GM18870 (cell line): Measurements from ENCODE around the gene UQCRQ.
"Not testable (repeated sequence)": the region's sequence is repeated elsewhere in the genome, so short reads cannot be mapped to it uniquely, and the experiment has no call there.

Experiments
- ATAC-seq: cut with Tn5 transposase; IDR thresholded peaks from one replicate; pipeline ENCODE4 v1.9.1; 2021; ENCODE audit warnings: moderate library complexity; ENCODE audit not compliant: unreplicated experiment

UQCRQ gene

DNA sequence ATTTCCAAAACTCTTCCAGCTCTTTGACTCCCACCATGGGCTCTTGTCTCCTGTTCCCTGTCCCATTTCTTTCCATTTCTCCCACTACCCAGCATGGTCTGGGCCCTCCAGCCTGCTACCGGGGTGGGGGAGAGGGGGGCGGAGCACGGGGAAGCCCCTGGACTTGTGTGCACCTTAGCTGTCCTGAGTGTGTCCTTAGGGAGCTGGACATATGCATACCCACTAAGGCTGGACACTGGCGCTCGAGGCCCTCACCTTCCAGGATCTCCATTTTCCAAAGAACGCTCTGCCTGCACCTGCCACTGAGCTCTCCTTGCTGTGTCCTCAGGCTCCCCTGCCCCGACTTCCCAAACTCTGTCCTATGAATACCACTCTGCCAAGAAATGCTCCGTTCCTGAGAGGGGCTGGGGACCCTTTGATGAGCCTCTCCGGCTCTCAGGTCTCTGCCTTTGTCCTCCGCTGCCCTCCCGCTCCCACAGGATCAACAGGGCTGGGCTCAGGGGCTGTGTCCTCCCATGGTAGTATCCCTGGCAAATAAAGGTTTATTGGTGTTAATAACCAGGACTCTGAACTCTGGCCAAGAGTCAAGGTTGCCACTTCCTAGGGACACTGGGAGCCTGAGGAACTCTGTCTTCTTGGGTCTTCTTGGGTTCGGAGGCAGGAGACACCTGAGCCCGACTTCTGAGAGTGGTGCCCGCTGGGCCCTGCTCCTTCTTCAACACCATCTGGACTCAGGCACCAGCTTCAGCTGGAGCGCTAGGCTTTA, 35.2 kb upstream of the UQCRQ start:
- ATAC-seq, result no peak

DNA sequence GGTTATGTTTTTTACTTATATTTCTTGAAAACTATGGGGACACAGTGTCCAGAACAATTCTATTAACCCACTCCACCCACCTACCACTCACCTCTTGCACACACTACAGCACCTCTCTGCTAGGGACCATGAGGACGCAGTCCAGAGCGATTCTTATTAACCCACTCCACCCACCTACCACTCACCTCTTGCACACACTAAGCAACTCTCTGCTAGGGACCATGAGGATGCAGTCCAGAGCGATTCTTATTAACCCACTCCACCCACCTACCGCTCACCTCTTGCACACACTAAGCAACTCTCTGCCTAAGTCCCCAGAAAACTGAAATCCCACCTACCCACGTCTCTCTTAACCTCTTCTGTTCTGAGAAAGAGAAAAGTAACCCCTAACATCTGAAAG, 33.8 kb upstream of the UQCRQ start:
- ATAC-seq, result no peak

DNA sequence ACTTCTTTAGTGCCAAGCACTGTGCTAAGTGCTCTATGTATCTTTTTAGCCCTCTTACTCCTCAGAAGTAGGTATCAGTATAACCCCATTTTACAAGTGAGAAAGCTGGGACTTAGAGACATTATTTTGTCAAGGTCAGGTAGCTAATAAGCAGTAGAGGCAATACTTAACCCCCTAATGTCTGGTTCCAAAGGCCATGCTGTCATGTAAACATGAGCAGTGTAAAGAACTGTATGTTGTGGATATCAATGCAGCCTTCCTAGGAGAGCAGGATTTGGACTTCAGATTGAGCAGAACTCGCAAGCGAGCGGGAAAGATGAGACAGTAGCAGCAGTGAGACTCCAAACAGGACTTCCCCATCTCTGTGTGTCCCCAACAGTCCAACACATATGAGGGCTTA, 32.4 kb upstream of the UQCRQ start:
- no peak for ATAC-seq

DNA sequence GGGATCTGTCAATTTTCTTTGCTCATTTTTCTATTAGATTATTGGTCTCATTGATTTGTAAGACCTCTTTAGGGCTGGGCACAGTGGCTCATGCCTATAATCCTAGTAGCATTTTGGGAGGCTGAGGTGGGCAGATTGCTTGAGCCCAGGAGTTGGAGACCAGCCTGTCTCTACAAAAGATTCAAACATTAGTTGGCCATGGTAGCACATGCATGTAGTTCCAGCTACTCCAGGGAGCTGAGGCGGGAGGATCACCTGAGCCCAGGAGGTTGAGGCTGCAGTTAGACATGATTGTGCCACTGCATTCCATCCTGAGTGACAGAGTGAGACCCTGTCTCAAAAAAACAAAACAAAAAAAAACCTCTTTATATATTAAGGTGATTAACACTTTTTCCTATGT, 29.6 kb upstream of the UQCRQ start:
- no peak for ATAC-seq

DNA sequence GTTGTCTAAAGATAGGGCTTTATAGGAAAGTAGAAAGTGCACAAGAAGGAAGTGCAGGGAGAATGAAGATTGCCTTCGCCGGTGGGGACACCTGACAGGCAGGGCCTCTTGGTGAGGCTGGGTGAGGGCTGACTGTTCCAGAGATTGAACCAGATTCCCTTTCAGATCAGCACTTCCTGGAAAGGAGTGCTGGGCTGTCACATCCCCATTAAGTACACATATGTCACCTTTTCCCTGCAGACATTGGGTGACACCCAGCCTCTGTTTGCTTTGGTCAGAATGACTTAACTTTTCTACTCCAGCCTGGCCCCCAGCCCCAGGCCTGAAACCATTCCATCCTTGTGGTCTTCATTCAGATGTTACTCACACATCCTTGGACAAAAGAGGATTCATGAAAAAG, 28.6 kb upstream of the UQCRQ start:
- no peak for ATAC-seq

DNA sequence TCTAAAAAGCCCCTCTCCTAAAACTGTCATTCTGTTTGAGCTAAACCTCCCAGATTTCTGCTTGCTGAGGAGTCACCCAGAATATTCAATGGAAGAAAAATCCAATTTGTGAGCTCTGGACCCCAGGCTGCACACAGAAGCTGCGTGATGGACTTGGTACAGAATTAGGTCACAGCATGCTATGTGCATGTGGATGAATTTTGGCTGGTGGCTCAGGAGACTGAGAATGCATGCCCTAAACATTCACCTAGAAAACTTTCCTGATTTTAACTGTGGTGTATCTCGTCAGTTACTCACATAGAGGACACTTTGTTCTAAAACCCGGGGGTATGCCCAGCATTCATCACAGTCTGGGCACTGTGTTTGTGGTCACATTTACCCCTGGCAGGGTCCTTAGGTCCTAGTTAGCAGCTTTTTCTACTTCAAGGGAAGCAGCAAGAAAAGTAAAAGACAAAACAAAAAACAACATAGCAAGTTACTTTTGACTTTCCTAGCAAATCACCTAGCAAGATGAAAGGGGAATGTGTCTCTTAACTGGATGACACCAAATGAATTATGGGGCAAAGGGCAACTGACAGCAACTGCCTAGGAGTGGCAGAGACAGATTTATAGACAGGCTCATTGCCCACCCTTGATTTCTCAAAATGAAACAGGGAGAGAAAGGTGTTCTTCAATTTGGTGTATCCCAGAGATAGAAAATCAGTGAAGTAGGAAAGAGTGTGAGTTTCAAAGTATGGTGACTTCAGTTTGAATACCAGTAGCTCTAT, 27.7 kb upstream of the UQCRQ start:
- ATAC-seq, result no peak

- ATAC-seq, result no peak
Observed at GRCh38 chr5:132839426-132840301, 26.8 kb upstream of the UQCRQ start.

DNA sequence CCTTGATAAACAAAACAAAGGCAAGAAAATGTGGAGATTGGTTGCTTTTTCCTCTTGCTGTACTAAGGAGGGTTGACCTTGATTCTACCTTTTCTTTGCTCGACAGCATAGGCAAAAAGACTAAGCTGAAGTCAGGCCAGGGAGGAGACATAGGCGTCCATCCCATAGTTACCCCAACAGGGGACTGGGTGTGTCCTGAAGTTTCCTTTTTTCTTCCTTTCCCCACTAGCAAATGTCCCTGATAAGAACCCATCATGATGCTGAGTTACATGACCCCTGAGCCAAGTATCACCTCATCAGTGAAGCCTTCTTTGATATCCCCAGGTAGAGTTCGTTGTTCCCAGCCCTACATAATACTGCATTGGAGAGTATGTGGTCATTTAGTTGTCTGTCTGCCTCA, 26.1 kb upstream of the UQCRQ start:
- no peak for ATAC-seq

DNA sequence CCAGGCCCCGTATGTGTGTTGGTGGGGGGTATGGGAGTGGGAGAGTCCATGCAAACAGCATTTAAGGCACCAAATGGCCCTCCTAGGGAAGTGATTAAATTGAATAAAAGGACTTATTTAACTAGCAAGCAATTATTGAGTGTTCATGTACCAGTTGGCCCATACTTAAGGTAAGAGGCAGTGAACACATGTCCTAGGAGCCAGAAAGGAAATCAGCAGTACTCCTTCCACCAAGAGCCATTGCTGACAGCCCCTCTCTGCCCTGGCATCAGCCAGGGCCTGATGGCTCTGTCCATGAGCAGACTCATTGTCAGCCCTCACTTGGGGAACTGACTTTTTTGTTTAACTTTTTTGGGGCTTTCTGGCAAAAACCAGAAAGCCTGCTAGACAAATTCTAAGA, 25.5 kb upstream of the UQCRQ start:
- no peak for ATAC-seq

DNA sequence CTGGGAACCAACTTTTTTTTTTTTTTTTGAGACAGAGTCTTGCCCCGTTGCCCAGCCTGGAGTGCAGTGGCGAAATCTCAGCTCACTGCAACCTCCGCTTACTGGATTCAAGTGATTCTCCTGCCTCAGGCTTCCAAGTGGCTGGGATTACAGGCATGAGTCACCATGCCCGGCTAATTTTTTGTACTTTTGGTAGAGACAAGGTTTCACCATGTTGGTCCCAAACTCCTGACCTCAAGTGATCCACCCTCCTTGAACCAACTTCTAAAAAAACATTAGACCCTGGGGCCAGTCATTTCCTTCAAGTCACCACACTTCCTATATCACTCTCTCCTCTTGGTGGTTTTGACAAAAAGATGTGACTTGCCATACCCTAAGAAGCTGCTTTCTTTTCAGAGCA, 25.1 kb upstream of the UQCRQ start:
- ATAC-seq, result no peak

DNA sequence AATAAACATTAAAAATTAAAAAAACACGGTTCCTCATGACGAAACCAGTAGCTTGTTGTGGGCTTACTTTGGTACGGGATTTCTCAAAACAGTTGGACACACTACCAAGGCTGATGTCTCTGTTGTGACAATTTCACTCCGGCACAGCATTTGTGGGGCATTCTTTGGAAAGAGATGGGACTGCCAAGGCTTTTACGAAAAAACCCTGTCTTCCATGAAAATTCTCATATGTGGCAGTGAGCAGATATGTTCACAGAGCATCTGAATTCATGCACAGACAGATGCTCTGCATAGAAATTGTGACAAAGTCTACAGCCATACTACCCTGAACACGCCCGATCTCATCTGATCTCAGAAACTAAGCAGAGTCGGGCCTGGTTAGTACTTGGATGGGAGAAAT, 18.2 kb upstream of the UQCRQ start:
- no peak for ATAC-seq

- ATAC-seq, result no peak
Observed at GRCh38 chr5:132849347-132849746, 17.1 kb upstream of the UQCRQ start.

GRCh38 chr5:132850066-132850465, 16.4 kb upstream of the UQCRQ start:
- ATAC-seq, result no peak

GRCh38 chr5:132853323-132853722, 13.1 kb upstream of the UQCRQ start:
- ATAC-seq, result no peak

GRCh38 chr5:132853790-132854189, 12.7 kb upstream of the UQCRQ start:
- no peak for ATAC-seq

GRCh38 chr5:132854301-132854700, 12.1 kb upstream of the UQCRQ start:
- ATAC-seq, result no peak

GRCh38 chr5:132854992-132855391, 11.4 kb upstream of the UQCRQ start:
- ATAC-seq, result not testable (repeated sequence)

GRCh38 chr5:132856011-132856410, 10.4 kb upstream of the UQCRQ start:
- no peak for ATAC-seq

DNA sequence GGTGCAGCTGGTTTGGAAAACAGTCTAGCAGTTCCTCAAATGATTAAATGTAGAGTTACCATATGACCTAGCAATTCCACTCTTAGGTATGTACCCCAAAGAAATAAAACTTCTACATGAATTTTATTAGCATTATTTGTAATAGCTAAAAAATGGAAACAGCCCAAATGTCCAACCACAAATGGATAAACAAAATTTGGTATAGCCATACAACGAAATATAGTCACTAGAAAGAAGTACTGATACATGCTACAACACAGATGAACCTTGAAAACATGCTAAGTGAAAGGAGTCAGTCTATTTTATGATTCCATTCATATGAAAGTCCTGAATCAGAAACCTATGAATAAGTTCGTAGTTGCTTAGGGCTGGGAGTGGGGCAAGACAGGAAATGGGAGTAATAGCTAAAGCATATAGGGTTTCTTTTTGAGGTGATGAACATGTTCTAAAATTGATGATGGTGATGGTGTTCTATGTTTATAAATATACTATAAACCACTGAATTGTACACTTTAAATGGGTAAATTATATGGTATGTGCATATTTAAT, 6.5 kb upstream of the UQCRQ start:
- ATAC-seq, result no peak

- no peak for ATAC-seq
Observed at GRCh38 chr5:132860742-132861141, 5.7 kb upstream of the UQCRQ start.

DNA sequence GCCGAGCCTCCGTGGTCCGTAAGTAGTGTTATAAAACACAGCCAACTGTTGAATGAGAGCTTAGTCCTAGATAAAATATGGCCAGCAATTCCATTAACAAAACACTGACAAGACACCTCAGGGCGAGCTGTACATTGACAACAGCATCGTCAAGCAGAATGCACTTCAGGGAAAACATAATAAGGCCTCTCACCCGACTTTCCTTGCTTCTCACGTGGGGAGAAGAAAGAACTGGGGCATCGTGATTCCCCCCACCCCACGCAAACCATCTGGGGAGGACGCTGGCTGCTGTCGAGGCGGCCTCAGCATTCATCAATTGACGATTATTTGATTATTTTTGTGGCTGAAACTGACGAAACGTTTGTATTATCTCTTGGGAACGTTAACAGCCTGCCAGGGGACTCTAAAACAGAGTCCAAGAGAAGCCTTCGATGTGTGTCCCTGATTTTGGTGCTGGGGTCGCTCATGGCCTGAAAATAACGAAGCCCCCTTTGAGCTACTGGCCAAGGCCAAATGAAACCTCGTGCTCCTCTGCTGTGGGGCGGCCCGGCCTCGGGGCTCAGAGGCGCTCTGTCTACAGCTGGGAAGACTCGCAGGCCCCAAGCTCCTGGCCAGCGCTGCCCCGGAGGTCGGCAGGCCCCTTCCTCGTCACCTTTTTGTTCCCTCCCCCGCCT, 637 bp upstream of the UQCRQ start:
- ATAC-seq, result peak; percentile 6
